GM10266 (cell line): Measurements from ENCODE around the gene SYT10.

Source experiments
- DNase-seq: peaks from one replicate; pipeline ENCODE4 v3.0.0; 2012; ENCODE audit errors: extremely low spot score
- CTCF ChIP-seq: IDR thresholded peaks from 2 replicates; pipeline ENCODE4 v1.5.1; 2012; ENCODE audit warnings: mild to moderate bottlenecking, low read depth; ENCODE audit not compliant: control insufficient read depth, insufficient read depth; ENCODE audit errors: missing control alignments

Gene SYT10

DNA sequence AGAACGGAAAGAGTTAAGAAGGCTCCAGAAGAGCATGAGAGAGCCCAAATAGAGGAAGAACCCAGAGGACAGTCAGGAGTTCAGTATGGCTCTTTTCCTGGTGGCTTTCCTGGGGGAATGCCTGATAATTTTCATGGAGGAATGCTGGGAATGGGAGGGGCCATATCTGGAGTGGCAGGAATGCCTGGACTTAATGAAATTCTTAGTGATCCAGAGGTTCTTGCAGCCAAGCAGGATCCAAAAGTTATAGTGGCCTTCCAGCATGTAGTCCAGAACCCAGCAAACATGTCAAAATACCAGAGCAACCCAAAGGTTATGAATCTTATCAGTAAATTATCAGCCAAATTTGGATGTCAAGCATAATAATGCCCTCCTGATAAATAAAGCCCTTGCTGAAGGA lies 15.5 kb upstream of the SYT10 start:
- no peak for TF ChIP-seq CTCF
- DNase-seq: no peak

- TF ChIP-seq CTCF: no peak
These were observed 10.9 kb upstream of the SYT10 start for GRCh38 chr12:33450480-33450879.

DNA sequence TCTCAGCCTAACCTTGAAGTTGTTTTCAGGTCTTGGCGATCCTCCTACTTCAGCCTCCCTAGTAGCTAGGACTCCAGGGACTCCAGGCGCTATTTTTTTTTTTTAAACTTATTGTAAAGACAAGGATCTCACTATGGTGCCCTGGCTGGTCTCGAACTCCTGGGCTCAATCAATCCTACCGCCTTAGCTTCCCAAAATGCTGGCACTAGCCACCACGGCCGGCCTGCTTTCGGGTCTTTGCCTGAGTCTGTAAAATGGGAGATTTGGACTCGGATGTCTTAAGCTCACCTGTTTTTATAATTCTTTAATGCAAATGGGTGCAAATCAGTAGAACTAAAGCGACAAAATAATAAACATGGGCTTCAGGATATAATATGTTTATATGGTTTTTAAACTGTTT lies 858 bp upstream of the SYT10 start:
- no peak for DNase-seq
- no peak for TF ChIP-seq CTCF

More at GRCh38 chr12:33450480-33450879, 10.9 kb upstream of the SYT10 start:
- no peak for DNase-seq

- DNase-seq: no peak
These were observed 600 bp downstream of the SYT10 start for GRCh38 chr12:33438851-33439586.

DNA sequence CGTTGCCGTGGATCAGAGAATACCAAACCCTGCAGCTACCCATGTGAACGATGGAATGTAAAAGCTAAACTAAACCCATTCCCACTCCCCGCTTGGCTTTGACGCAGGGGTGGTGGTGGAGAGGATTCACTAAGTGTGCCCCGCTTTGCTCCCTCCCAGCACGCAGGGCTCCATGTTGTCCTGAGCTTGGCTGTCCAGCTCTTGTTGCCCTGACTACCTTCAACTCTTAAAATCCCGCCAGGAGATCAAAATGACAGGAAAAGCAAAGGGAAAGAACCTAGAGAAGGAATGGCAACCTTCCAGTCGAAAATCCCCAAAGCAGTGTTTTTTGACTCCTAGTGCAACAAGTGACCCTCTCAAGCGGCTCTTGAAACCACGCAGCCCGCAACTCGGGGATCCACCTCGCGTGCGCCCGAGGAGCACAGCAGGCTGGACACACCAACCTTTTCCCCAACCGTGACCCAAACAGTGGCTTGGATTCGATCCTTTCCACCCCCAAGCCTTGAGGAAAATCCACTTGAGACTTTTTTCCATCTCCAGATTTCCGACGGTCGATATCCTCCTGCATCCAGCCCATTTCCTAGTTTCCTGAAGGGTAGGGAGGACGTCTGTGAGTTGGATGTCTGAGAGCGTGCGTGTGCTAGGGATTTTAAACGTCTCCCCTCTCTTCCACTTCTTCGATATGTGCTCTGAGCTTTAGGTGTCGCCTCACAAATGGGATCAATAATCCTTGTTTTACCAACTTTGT lies 1.4 kb downstream of the SYT10 start:
- DNase-seq: no peak
- TF ChIP-seq CTCF: no peak

More at GRCh38 chr12:33438851-33439586, 600 bp downstream of the SYT10 start:
- no peak for TF ChIP-seq CTCF

GRCh38 chr12:33437598-33437997 lies 2.0 kb downstream of the SYT10 start:
- TF ChIP-seq CTCF: no peak
- DNase-seq: no peak

GRCh38 chr12:33432992-33433391 lies 6.6 kb downstream of the SYT10 start:
- TF ChIP-seq CTCF: no peak
- DNase-seq: no peak
